Measurements from ENCODE around the gene SPRY4. TPM values are rescaled to one million over a fixed set of nuclear protein-coding genes. Genes with fewer than 3 reads are reported as not detected.

Gene SPRY4
- total and polyA plus RNA-seq, 2 of the 4 experiments (the other 2 are of a cell fraction), result 8.4 to 21.0 TPM

- Histone ChIP-seq H3K79me1 (ENCODE audit: low read depth in 1 of 2, low read length in 2 of 2) (peaks cover 43 to 74% of the 10 kb centered on the region in 2 experiments), H3K18ac (ENCODE audit: low read depth, low read length) (no peak overlapping the region), H4K20me1 (ENCODE audit: insufficient read depth, low read length) (no peaks in the 10 kb centered on the region), H3K27ac (ENCODE audit: insufficient read depth, low read length) (no peak overlapping the region), H3K23ac (ENCODE audit: low read depth, low read length) (no peak overlapping the region), H3K4me1 (ENCODE audit: control insufficient read depth, insufficient read depth, low read length) (peaks cover 15% of the 10 kb centered on the region), H3K27me3 (ENCODE audit: control insufficient read depth, insufficient read depth, low read length) (no peaks in the 10 kb centered on the region), H2AK5ac (ENCODE audit: low read depth, low read length) (no peak overlapping the region), H3K4me2 (ENCODE audit: low read depth, low read length) (no peak overlapping the region), H2AK9ac (replicated peaks; ENCODE audit: low read depth, low read length, poor library complexity) (no peak overlapping the region), H2BK15ac (ENCODE audit: low read depth, low read length) (no peak overlapping the region), H3K4ac (ENCODE audit: low read depth, low read length) (no peak overlapping the region), H3K9ac (ENCODE audit: low read depth, low read length) (no peak overlapping the region), H3K14ac (replicated peaks; ENCODE audit: low read depth, low read length) (no peak overlapping the region), H3K36me3 (ENCODE audit: control insufficient read depth, insufficient read depth, low read length) (no peaks in the 10 kb centered on the region), H2BK20ac (ENCODE audit: low read depth, low read length) (no peak overlapping the region), H2BK5ac (ENCODE audit: low read depth, low read length, poor library complexity, severe bottlenecking) (no peak overlapping the region), H3K9me3 (ENCODE audit: control insufficient read depth, insufficient read depth, low read length) (no peaks in the 10 kb centered on the region), H3K9me1 (ENCODE audit: insufficient read depth, low read length) (peaks cover 9% of the 10 kb centered on the region), H4K91ac (ENCODE audit: insufficient read depth, low read depth, low read length) (no peak overlapping the region), H4K5ac (ENCODE audit: low read depth, low read length) (no peak overlapping the region), H4K8ac (ENCODE audit: low read depth in 2 of 2, low read length in 2 of 2) (no peak overlapping the region), H2AFZ (replicated peaks; ENCODE audit: low read length, poor library complexity) (no peak overlapping the region), H3K56ac (ENCODE audit: extremely low read depth, insufficient read depth, low read length) (no peak overlapping the region), H3K4me3 (ENCODE audit: insufficient read depth, low read depth, low read length) (no peak overlapping the region), H2BK120ac (ENCODE audit: low read depth, low read length) (no peak overlapping the region)
- ATAC-seq (ENCODE audit: low read depth), result no peak
- intact Hi-C loops (cut with micrococcal nuclease) (no loop called here), in situ Hi-C loops (cut with MboI; ENCODE audit: low sequenced_read_pairs) (no loop called here), dilution Hi-C loops (cut with HindIII; ENCODE audit: low sequenced_read_pairs, unreplicated experiment) (no loop called here)
- POLR2A ChIA-PET (ENCODE audit: unreplicated experiment), result no interaction called here
- WGBS, 2 experiments (ENCODE audit: extremely low coverage in 2 of 2, insufficient read length in 1 of 2), result no CpG with 5 or more reads among the region's 2 CpGs
- BruUV-seq (replicated peaks), result no TSS peak
- no peak for DNase-seq
- no peak for TF ChIP-seq CEBPB (IDR thresholded peaks at IDR 0.05; ENCODE audit: low read depth, low read length)
- TF ChIP-seq RCOR1 (IDR thresholded peaks at IDR 0.05; ENCODE audit: insufficient replicate concordance, low read length), result no peak
- TF ChIP-seq USF2 (IDR thresholded peaks at IDR 0.05; ENCODE audit: low read depth, low read length), result no peak
- TF ChIP-seq RFX5 (IDR thresholded peaks at IDR 0.05; ENCODE audit: low read depth, low read length), result no peak
- TF ChIP-seq BHLHE40 (IDR thresholded peaks at IDR 0.05; ENCODE audit: low read depth, low read length), result no peak
- no peak for TF ChIP-seq MAZ (IDR thresholded peaks at IDR 0.05; ENCODE audit: borderline replicate concordance, low read depth, low read length)
- TF ChIP-seq POLR2A (IDR thresholded peaks at IDR 0.05; ENCODE audit: low read depth, low read length), result no peak
- no peak for TF ChIP-seq RAD21 (IDR thresholded peaks at IDR 0.05; ENCODE audit: low read length)
- TF ChIP-seq MXI1 (IDR thresholded peaks at IDR 0.05; ENCODE audit: borderline replicate concordance, low read depth, low read length), result no peak
- no peak for TF ChIP-seq ELK1 (IDR thresholded peaks at IDR 0.05; ENCODE audit: borderline replicate concordance, low read depth, low read length)
- no peak for TF ChIP-seq MAFK (IDR thresholded peaks at IDR 0.05; ENCODE audit: low read depth, low read length)
- TF ChIP-seq SMC3 (IDR thresholded peaks at IDR 0.05; ENCODE audit: low read depth, low read length), result no peak
- CTCF ChIA-PET, result no interaction called here
Measured at GRCh38 chr5:142330444-142330843, 5.6 kb upstream of the SPRY4 start.

Measured in IMR-90 (cell line).